ENCODE data around the gene SNTG2.

Gene SNTG2

DNA sequence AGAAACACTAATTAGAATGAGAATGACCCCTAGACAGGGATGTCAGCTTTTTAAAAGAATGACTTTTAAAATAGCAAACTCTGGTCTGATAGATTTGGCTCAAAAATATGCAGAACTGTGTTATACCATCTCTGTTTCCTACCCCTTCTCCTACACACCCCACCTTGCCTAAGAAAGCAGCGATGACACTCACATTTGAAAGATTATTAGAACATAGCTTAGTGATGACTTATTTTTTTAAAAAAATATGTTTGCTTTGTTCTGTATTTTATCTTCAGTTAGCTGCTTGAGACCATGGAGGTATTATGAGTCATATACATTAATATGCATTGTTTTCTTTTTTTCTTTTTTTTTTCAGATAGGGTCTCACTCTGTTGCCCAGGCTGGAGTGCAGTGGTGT, 286.0 kb downstream of the SNTG2 start:
- Histone ChIP-seq H3K4me3 (no peak overlapping the region), H3K9ac (ENCODE audit: insufficient read length) (no peak overlapping the region), H3K9me3 (ENCODE audit: low read depth, low read length) (no peaks in the 10 kb centered on the region), H3K36me3 (ENCODE audit: insufficient read depth, low read length) (no peaks in the 10 kb centered on the region), H3K27ac (no peak overlapping the region)
- DNase-seq (ENCODE audit: low read depth, low spot score), result no peak
- TF ChIP-seq POLR2AphosphoS5 (IDR thresholded peaks at IDR 0.05; ENCODE audit: borderline replicate concordance, low read depth, low read length) (no peak), EZH2 (IDR thresholded peaks at IDR 0.05) (no peak), FOXP2 (optimal IDR thresholded peaks at IDR 0.05; ENCODE audit: control extremely low read depth, extremely low read length, insufficient read depth) (no peak)

DNA sequence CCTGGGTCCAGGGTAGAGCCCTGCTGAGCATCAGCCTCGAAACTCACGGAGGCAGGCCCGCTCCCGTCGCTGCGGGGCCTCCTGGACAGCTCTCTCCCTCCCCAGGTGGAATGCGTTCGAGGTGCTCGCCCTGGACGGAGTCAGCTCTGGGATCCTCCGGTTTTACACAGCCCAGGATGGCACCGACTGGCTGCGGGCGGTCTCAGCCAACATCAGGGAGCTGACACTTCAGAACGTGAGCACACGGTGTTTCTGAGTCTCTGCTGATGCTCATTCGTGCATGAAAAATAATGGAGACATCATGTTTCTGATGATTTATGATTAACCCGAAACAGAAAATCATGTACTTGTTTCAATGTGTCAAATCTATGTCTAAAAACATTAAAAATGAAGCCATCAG, 287.1 kb downstream of the SNTG2 start:
- TF ChIP-seq EZH2 (IDR thresholded peaks at IDR 0.05) (no peak), FOXP2 (optimal IDR thresholded peaks at IDR 0.05; ENCODE audit: control extremely low read depth, extremely low read length, insufficient read depth) (no peak), POLR2AphosphoS5 (IDR thresholded peaks at IDR 0.05; ENCODE audit: borderline replicate concordance, low read depth, low read length) (no peak)
- Histone ChIP-seq H3K36me3 (ENCODE audit: insufficient read depth, low read length) (no peaks in the 10 kb centered on the region), H3K9me3 (ENCODE audit: low read depth, low read length) (no peaks in the 10 kb centered on the region), H3K4me3 (no peak overlapping the region), H3K9ac (ENCODE audit: insufficient read length) (no peak overlapping the region), H3K27ac (no peak overlapping the region)
- no peak for DNase-seq (ENCODE audit: low read depth, low spot score)

DNA sequence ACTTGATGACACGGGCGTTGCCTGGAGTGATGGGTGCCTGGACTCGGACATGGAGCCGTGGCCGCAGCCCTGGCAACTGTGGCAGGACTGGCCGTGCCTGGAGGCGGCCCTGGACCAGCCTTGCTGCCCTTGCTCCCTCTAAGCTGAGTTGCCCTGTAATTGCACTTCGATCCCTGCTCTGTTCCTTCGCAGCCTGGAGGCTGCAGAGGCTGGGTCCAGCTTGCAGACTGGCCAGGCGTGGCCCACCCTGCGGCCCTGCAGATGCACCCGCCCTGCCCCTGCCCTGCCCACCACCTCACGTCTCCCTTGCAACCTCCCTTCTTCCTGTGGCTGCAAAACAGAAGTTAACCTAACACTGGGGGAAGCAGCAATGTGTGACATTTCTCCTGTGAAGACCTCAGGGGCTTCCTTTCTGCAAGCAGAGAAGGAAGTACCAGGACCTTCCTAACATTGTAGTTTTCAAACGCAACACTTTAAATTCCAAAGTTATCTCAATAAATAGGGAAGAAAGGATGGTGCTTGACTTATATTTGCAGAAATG, 288.0 kb downstream of the SNTG2 start:
- Histone ChIP-seq H3K36me3 (ENCODE audit: insufficient read depth, low read length) (no peaks in the 10 kb centered on the region), H3K4me3 (no peak overlapping the region), H3K27ac (no peak overlapping the region), H3K9ac (ENCODE audit: insufficient read length) (no peak overlapping the region), H3K9me3 (ENCODE audit: low read depth, low read length) (no peaks in the 10 kb centered on the region)
- no peak for DNase-seq (ENCODE audit: low read depth, low spot score)
- TF ChIP-seq POLR2AphosphoS5 (IDR thresholded peaks at IDR 0.05; ENCODE audit: borderline replicate concordance, low read depth, low read length) (no peak), EZH2 (IDR thresholded peaks at IDR 0.05) (no peak), FOXP2 (optimal IDR thresholded peaks at IDR 0.05; ENCODE audit: control extremely low read depth, extremely low read length, insufficient read depth) (no peak)

DNA sequence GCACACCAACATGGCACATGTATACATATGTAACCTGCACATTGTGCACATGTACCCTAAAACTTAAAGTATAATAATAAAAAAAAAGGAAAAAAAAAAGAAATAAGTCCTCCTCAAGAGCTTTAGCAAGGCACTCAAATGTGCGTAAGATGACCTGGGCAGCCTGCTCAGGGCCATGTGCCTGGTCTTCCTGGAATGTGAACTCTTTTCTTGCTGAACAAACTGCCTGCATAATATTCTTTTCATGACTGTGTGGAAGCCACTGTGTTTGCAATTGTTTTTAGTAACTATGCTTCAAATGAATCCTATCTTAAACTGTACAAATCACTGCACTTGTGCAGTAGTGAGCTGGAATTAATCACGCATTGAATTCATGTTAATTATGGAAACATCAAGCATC, 294.5 kb downstream of the SNTG2 start:
- no peaks in the 10 kb centered on the region for H3K9me3 ChIP-seq (ENCODE audit: low read depth, low read length)
- no peak for DNase-seq (ENCODE audit: low read depth, low spot score)
- no peak overlapping the region for H3K4me3 ChIP-seq
- TF ChIP-seq FOXP2 (optimal IDR thresholded peaks at IDR 0.05; ENCODE audit: control extremely low read depth, extremely low read length, insufficient read depth), result no peak
- TF ChIP-seq EZH2 (IDR thresholded peaks at IDR 0.05), result no peak
- TF ChIP-seq POLR2AphosphoS5 (IDR thresholded peaks at IDR 0.05; ENCODE audit: borderline replicate concordance, low read depth, low read length), result no peak
- no peaks in the 10 kb centered on the region for H3K36me3 ChIP-seq (ENCODE audit: insufficient read depth, low read length)
- H3K9ac ChIP-seq (ENCODE audit: insufficient read length), result no peak overlapping the region
- H3K27ac ChIP-seq, result no peak overlapping the region

DNA sequence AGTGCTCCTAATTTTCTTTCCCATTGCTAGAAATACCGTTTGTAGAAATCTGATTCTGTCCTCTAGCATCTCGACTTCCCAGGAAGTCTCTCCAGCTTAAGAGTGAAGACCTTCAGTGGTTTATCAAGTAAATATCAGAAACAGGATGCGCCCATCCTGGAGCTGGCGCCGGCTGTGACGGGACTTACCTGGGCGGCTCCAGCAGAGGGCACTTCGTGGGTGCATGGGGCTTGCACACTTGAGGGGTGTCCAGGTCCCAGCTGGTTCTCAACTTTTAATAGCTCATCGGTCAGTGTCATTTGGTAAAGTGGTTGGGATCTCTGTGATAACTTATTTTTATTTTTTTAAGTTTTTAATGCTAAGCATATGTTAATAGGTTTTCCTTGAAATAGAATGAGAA, 295.6 kb downstream of the SNTG2 start:
- H3K9ac ChIP-seq (ENCODE audit: insufficient read length), result no peak overlapping the region
- H3K4me3 ChIP-seq, result no peak overlapping the region
- no peak overlapping the region for H3K27ac ChIP-seq
- H3K9me3 ChIP-seq (ENCODE audit: low read depth, low read length), result no peaks in the 10 kb centered on the region
- H3K36me3 ChIP-seq (ENCODE audit: insufficient read depth, low read length), result no peaks in the 10 kb centered on the region
- TF ChIP-seq EZH2 (IDR thresholded peaks at IDR 0.05) (no peak), FOXP2 (optimal IDR thresholded peaks at IDR 0.05; ENCODE audit: control extremely low read depth, extremely low read length, insufficient read depth) (no peak), POLR2AphosphoS5 (IDR thresholded peaks at IDR 0.05; ENCODE audit: borderline replicate concordance, low read depth, low read length) (no peak)
- DNase-seq (ENCODE audit: low read depth, low spot score), result no peak

DNA sequence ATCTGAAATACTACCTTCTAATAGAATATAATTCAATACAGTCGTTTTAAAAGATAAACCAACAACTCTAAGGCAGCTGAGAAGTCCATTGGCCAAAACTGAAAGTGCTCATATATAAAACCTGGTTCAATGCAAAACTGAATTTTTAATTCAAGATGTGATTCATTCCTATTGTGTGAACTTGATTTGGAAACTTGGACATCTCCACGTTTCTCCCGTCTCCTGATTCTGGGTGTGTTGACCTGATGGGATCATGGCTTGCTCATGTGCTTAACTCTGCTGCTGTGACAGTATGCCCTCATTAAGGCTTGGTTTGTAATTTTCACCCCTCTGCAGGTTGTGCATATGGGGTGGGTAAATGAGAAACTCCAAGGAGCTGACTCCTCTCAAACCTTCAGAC, 296.3 kb downstream of the SNTG2 start:
- H3K9ac ChIP-seq (ENCODE audit: insufficient read length), result no peak overlapping the region
- no peak overlapping the region for H3K27ac ChIP-seq
- H3K9me3 ChIP-seq (ENCODE audit: low read depth, low read length), result no peaks in the 10 kb centered on the region
- no peaks in the 10 kb centered on the region for H3K36me3 ChIP-seq (ENCODE audit: insufficient read depth, low read length)
- DNase-seq (ENCODE audit: low read depth, low spot score), result no peak
- no peak overlapping the region for H3K4me3 ChIP-seq
- TF ChIP-seq POLR2AphosphoS5 (IDR thresholded peaks at IDR 0.05; ENCODE audit: borderline replicate concordance, low read depth, low read length), result no peak
- TF ChIP-seq EZH2 (IDR thresholded peaks at IDR 0.05), result no peak
- TF ChIP-seq FOXP2 (optimal IDR thresholded peaks at IDR 0.05; ENCODE audit: control extremely low read depth, extremely low read length, insufficient read depth), result no peak

DNA sequence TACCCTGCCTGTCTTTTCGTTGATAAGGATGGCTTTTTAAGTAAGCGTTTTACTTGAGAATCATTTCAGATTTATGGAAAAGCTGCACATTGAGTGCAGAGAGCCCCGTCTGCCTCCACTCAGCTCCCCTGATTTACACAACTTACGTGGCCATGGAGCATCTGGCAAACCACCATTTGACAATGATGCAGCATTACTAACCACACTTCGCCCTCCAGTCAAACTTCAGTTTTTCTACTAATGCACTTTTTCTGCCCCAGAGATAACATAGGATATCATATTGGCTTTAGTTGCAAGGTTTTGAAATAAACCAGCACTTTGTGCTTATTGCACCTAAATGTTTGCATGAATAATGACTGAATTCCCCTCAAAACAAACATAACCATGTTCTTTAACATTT, 297.5 kb downstream of the SNTG2 start:
- Histone ChIP-seq H3K9ac (ENCODE audit: insufficient read length) (no peak overlapping the region), H3K4me3 (no peak overlapping the region), H3K9me3 (ENCODE audit: low read depth, low read length) (no peaks in the 10 kb centered on the region), H3K27ac (no peak overlapping the region), H3K36me3 (ENCODE audit: insufficient read depth, low read length) (no peaks in the 10 kb centered on the region)
- no peak for DNase-seq (ENCODE audit: low read depth, low spot score)
- TF ChIP-seq EZH2 (IDR thresholded peaks at IDR 0.05) (no peak), FOXP2 (optimal IDR thresholded peaks at IDR 0.05; ENCODE audit: control extremely low read depth, extremely low read length, insufficient read depth) (no peak), POLR2AphosphoS5 (IDR thresholded peaks at IDR 0.05; ENCODE audit: borderline replicate concordance, low read depth, low read length) (no peak)

DNA sequence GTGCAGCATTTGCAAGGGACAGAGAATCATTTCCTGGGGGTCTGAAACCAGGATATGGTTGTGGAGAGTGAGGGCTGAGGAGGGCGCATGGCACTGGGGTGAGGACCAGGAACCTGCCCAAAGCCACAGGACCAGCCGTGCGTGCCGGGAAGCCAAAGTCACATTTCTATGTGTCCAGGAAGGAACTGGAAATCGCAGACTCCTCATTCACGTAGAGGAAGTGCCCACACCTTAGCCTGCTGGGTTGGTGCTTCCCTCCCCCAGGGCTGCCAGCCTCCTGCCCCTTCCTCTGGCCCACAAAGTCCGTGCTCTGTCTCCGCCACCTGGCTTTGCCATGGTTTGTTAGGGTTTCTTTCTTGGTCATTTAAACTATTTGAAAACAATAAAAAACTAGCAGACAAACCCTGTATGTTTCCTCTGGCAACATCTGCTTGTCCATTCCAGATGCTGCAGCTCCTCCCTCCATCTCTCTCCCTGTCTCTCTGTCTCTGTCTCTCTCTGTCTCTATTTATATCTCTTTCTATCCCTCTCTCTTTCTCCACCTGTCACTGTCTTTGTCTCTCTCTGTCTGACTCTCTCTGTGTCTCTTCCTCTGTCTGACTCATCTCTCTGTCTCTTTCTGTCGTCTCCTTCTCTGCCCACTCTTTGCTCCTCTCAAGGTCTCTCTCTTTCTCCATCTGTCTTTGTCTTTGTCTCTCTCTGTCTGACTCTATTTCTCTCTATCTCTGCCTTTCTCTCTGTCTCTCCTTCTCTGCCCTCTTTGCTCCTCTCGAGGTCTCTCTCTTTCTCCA, 299.4 kb downstream of the SNTG2 start:
- no peaks in the 10 kb centered on the region for H3K9me3 ChIP-seq (ENCODE audit: low read depth, low read length)
- H3K9ac ChIP-seq (ENCODE audit: insufficient read length), result no peak overlapping the region
- H3K27ac ChIP-seq, result no peak overlapping the region
- no peak for DNase-seq (ENCODE audit: low read depth, low spot score)
- H3K4me3 ChIP-seq, result no peak overlapping the region
- H3K36me3 ChIP-seq (ENCODE audit: insufficient read depth, low read length), result no peaks in the 10 kb centered on the region
- no peak for TF ChIP-seq POLR2AphosphoS5 (IDR thresholded peaks at IDR 0.05; ENCODE audit: borderline replicate concordance, low read depth, low read length)
- no peak for TF ChIP-seq FOXP2 (optimal IDR thresholded peaks at IDR 0.05; ENCODE audit: control extremely low read depth, extremely low read length, insufficient read depth)
- TF ChIP-seq EZH2 (IDR thresholded peaks at IDR 0.05), result no peak
